DOHH2 (cell line): Measurements from ENCODE around the gene C1orf122.

Experiments
- CTCF ChIP-seq: fragments of 200-600 bp; sonication (generic); IDR thresholded peaks from one replicate; pipeline ENCODE4 v1.5.1; 2014; ENCODE audit warnings: antibody characterized with exemption, mild to moderate bottlenecking, low read depth, low read length; ENCODE audit not compliant: poor library complexity, severe bottlenecking
- EZH2phosphoT487 ChIP-seq: fragments of 200-600 bp; sonication (generic); IDR thresholded peaks from 2 replicates; pipeline ENCODE4 v1.6.1; 2017; ENCODE audit warnings: borderline replicate concordance, mild to moderate bottlenecking, antibody characterized with exemption, low read length, moderate library complexity, mixed read lengths

- TF ChIP-seq CTCF (no peak), EZH2phosphoT487 (no peak)
Observed at GRCh38 chr1:37853157-37853556, 45.6 kb downstream of the C1orf122 start.
